Activated T-helper 17 cell treated with anti-CD3 and anti-CD28 coated beads, Interleukin-2, amount 50 U/mL, for 72 hours (primary cell): ENCODE results near the gene ASXL1. TPM values are rescaled to one million over a fixed set of nuclear protein-coding genes. Genes with fewer than 3 reads are reported as not detected.
A peak's percentile ranks its signal among the peaks of the same experiment; 100 is the strongest.
"Not testable (repeated sequence)": the region's sequence is repeated elsewhere in the genome, so short reads cannot be mapped to it uniquely, and the experiment has no call there.

Source experiments
- ATAC-seq: fragments of 150-1000 bp; cut with Tn5 transposase; replicated peaks from 2 replicates; pipeline ENCODE4 v1.10.0; 2021; ENCODE audit warnings: mild to moderate bottlenecking, moderate library complexity
- H3K27ac Mint-ChIP-seq: one replicate; pipeline ENCODE4 v1.8.0; 2022; ENCODE audit warnings: mixed read lengths
- H3K27me3 Mint-ChIP-seq: one replicate; pipeline ENCODE4 v1.8.0; 2022; ENCODE audit warnings: mixed read lengths
- H3K36me3 Mint-ChIP-seq: one replicate; pipeline ENCODE4 v1.8.0; 2022; ENCODE audit warnings: low read depth, mild to moderate bottlenecking, mixed read lengths
- H3K4me1 Mint-ChIP-seq: one replicate; pipeline ENCODE4 v1.8.0; 2022; ENCODE audit warnings: mixed read lengths
- H3K4me3 Mint-ChIP-seq: one replicate; pipeline ENCODE4 v1.8.0; 2022; ENCODE audit warnings: mild to moderate bottlenecking, mixed read lengths
- H3K9me3 Mint-ChIP-seq: one replicate; pipeline ENCODE4 v1.8.0; 2022; ENCODE audit warnings: mixed read lengths
- total RNA-seq, 2 donors: library from RNA; stranded (reverse); gene quantifications; one replicate each; pipeline ENCODE4 v1.2.3, GENCODE V29; 2022

The ASXL1 gene
- total RNA-seq, 2 donors from 2014 or later, result 164 to 232 TPM

DNA sequence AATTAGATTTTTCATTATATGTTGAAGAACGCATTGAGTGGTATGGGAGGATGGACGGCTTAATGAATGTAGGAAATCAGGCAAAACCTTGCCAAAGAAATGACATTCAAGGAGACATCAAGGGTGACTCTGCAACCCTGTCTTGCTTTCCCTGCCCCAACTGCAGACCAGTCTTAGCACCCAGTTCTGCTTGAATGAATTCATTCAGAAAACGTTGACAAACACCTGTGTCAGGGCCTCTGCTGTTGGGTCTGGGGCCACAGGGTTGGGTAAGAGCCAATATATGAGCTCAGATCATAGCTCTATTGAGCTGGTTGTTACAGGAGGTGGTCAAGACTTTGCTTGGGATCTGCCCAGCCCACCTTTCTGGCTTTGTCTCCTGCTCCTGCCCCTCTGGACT, 7.7 kb upstream of the ASXL1 start:
- Mint-ChIP-seq H3K36me3 (peaks cover 25% of the 10 kb centered on the region), H3K4me3 (no peak overlapping the region), H3K9me3 (no peaks in the 10 kb centered on the region), H3K27ac (no peak overlapping the region), H3K27me3 (no peaks in the 10 kb centered on the region), H3K4me1 (peaks cover 14% of the 10 kb centered on the region)
- ATAC-seq, result no peak

DNA sequence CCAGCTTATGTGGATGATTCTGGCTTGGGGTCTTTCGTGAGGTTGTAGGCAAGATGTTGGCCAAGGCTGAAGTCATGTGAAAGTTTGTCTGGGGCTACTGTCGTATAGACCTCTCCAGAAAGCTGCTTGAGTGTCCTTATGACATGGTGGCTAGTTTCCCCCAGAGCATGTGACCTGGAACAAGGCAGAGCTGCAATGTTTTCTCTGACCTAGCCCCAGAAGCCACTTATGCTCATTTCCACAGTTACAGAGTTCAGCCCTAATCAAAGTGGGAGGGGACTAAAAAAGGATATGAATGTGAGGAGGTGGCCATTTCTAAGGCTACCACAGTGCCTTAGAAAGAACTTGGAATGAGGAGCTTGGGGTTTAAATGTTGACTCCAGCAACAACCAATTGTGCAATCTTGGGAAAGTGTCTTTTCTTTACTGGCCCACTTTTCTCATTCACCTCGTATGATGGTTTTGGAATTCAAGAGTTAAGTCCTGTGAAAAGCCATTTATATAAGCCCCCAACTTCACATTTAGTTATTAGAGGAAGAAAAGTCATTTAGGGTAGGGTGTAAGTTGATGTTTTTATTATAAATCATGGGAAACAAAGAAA, 5.9 kb upstream of the ASXL1 start:
- no peaks in the 10 kb centered on the region for H3K9me3 Mint-ChIP-seq
- peaks cover 22% of the 10 kb centered on the region for H3K4me1 Mint-ChIP-seq
- H3K27ac Mint-ChIP-seq, result no peak overlapping the region
- H3K36me3 Mint-ChIP-seq, result peaks cover 21% of the 10 kb centered on the region
- H3K4me3 Mint-ChIP-seq, result no peak overlapping the region
- H3K27me3 Mint-ChIP-seq, result no peaks in the 10 kb centered on the region
- no peak for ATAC-seq

- H3K36me3 Mint-ChIP-seq, result peaks cover 19% of the 10 kb centered on the region
- H3K9me3 Mint-ChIP-seq, result no peaks in the 10 kb centered on the region
- H3K27me3 Mint-ChIP-seq, result no peaks in the 10 kb centered on the region
- no peak for ATAC-seq
- peak overlapping the region; percentile 95 for H3K27ac Mint-ChIP-seq
- H3K4me1 Mint-ChIP-seq, result peaks cover 26% of the 10 kb centered on the region
- peak overlapping the region; percentile 83 for H3K4me3 Mint-ChIP-seq
These were observed 4.2 kb upstream of the ASXL1 start for GRCh38 chr20:32353848-32354496.

- peak; percentile 45 for ATAC-seq
- peaks cover 19% of the 10 kb centered on the region for H3K36me3 Mint-ChIP-seq
- H3K27me3 Mint-ChIP-seq, result no peaks in the 10 kb centered on the region
- peak overlapping the region; percentile 95 for H3K27ac Mint-ChIP-seq
- H3K9me3 Mint-ChIP-seq, result no peaks in the 10 kb centered on the region
- peak overlapping the region; percentile 83 for H3K4me3 Mint-ChIP-seq
- H3K4me1 Mint-ChIP-seq, result peaks cover 26% of the 10 kb centered on the region
These were observed 3.3 kb upstream of the ASXL1 start for GRCh38 chr20:32354592-32355416.

DNA sequence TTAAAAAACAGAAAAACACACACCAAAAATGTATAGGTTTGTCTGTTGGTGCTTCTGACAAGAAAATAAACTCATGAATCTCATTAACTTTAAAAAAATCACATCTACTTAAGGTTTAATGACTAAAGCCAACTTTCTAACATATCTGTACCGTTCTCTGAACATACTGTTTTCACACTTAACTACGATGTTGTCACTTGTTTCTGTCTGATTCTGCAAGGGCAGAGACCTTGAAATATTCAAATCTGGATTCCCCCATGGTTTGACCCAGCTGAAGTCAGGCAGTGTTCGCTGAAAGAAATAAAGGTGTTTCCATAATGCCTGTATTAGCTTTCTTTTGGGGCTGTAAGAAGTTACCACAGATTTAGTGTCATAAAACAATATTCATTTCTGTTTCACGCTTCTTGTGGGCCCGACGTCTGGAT, 2.7 kb upstream of the ASXL1 start:
- Mint-ChIP-seq H3K27me3 (no peaks in the 10 kb centered on the region), H3K9me3 (no peaks in the 10 kb centered on the region), H3K4me1 (peaks cover 26% of the 10 kb centered on the region), H3K4me3 (peak overlapping the region; percentile 83), H3K36me3 (peaks cover 24% of the 10 kb centered on the region), H3K27ac (peak overlapping the region; percentile 95)
- ATAC-seq, result peak; percentile 68

DNA sequence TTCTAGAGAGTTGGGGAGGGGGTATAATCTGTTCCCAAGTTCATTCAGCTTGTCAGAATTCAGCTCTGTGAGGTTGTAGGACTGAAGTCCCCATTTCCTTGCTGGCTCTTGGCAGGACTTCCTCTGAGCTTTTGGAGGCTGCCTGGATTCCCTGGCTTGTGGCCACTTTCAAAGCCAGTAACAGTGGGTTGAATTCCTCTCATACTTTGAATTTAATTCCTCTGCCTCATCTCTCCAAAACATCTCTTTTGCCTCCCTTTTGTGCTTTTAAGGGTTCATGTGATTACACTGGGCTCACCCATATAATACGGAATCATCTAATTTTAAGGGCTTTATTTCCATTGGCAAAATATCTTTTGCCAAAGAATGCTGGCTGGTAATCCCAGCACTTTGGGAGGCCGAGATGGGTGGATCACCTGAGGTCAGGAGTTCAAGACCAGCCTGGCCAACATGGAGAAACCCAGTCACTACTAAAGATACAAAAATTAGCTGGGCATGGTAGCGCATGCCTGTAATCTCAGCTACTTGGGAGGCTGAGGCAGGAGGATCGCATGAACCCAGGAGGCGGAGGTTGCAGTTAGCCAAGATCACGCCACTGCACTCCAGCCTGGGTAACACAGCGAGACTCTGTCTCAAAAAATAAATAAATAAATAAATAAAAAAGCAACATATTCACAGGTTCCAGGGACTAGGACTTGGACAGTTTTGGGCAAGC, 2.1 kb upstream of the ASXL1 start:
- peak overlapping the region; percentile 83 for H3K4me3 Mint-ChIP-seq
- not testable (repeated sequence) for ATAC-seq, H3K27me3 Mint-ChIP-seq, H3K9me3 Mint-ChIP-seq
- H3K36me3 Mint-ChIP-seq, result peaks cover 30% of the 10 kb centered on the region
- H3K27ac Mint-ChIP-seq, result peak overlapping the region; percentile 95
- peaks cover 26% of the 10 kb centered on the region for H3K4me1 Mint-ChIP-seq

DNA sequence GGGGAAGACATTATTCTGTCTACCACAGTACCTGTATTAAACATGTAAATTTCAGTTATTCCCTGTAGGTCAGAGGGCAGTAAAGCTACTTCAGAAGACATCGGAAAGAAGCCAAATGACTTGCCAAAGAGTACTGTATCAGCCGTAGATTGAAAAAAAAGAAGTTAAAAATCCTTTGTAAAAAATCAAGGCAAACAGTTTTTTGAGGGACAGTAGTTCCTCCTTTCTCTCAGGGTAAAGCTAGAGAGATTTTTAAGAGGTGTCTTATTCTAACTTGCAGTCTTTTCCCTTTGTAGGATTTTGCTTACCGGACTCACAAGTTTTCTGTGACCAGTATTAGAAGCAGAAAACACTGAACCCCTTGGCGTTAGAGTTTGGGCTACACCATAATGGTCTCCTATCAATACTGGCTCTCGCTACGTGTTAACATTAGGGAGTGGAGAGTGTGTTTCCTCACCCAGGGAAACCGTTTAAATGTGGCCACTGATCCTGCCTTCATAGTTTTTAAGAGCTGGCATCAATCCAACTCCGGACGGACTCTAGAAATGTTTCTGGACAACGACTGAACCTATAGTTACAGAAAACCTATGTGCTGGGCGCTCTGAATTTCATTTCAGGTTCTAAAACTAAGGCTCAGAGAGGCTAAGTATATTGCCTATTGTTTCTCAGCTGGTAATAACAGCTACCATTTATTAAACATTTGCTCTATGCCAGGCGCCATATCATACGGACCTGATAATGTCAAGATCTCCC, 1.3 kb upstream of the ASXL1 start:
- no peaks in the 10 kb centered on the region for H3K27me3 Mint-ChIP-seq
- peak overlapping the region; percentile 97 for H3K27ac Mint-ChIP-seq
- no peak for ATAC-seq
- peaks cover 37% of the 10 kb centered on the region for H3K36me3 Mint-ChIP-seq
- H3K4me1 Mint-ChIP-seq, result peaks cover 26% of the 10 kb centered on the region
- peak overlapping the region; percentile 83 for H3K4me3 Mint-ChIP-seq
- H3K9me3 Mint-ChIP-seq, result no peaks in the 10 kb centered on the region

DNA sequence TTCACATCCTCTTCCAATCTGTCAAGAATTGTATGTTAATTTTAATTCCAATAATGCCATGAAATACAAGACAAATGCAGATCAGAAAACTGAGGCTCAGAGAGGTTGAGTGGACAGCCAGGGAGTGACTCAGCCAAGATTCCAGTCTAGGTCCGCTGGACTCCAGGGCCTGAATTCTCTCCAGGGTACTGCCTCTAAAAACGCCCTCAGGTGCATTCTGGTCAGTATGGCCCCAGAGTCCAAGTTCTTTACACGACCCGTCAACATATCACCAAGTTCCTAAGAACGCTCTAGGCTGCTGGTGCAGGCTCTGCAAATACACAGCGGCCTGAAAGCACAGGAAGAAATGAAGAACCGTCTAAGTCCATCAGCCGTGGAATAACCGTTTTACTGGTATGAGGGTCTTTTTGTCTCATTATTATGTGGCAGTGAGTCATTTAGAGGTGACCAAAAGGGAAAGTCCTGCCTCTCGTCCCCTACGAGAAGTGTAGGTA, 709 bp upstream of the ASXL1 start:
- Mint-ChIP-seq H3K9me3 (no peaks in the 10 kb centered on the region), H3K4me1 (peaks cover 27% of the 10 kb centered on the region), H3K27ac (peak overlapping the region; percentile 97), H3K36me3 (peaks cover 44% of the 10 kb centered on the region), H3K27me3 (no peaks in the 10 kb centered on the region), H3K4me3 (peak overlapping the region; percentile 83)
- no peak for ATAC-seq

DNA sequence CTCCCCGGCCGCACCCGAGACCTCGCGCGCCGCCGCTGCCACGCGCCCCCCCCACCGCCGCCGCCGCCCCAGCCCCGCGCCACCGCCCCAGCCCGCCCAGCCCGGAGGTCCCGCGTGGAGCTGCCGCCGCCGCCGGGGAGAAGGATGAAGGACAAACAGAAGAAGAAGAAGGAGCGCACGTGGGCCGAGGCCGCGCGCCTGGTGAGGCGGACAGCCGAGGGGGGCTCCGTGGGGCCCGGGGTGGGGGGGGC, 426 bp downstream of the ASXL1 start:
- no peaks in the 10 kb centered on the region for H3K9me3 Mint-ChIP-seq
- no peak for ATAC-seq
- peak overlapping the region; percentile 97 for H3K27ac Mint-ChIP-seq

GRCh38 chr20:32358883-32359632, 927 bp downstream of the ASXL1 start:
- Mint-ChIP-seq H3K4me1 (peaks cover 38% of the 10 kb centered on the region), H3K27ac (peak overlapping the region; percentile 99), H3K27me3 (no peaks in the 10 kb centered on the region), H3K36me3 (peaks cover 58% of the 10 kb centered on the region), H3K4me3 (peak overlapping the region; percentile 100), H3K9me3 (no peaks in the 10 kb centered on the region)
- peak; percentile 22 for ATAC-seq

More for the DNA sequence above, 426 bp downstream of the ASXL1 start:
- peak overlapping the region; percentile 100 for H3K4me3 Mint-ChIP-seq
- H3K4me1 Mint-ChIP-seq, result peaks cover 35% of the 10 kb centered on the region
- H3K36me3 Mint-ChIP-seq, result peaks cover 55% of the 10 kb centered on the region
- H3K27me3 Mint-ChIP-seq, result no peaks in the 10 kb centered on the region

GRCh38 chr20:32359633-32360332, 1.7 kb downstream of the ASXL1 start:
- no peak for ATAC-seq
- H3K27me3 Mint-ChIP-seq, result no peaks in the 10 kb centered on the region
- peak overlapping the region; percentile 100 for H3K4me3 Mint-ChIP-seq
- peak overlapping the region; percentile 99 for H3K27ac Mint-ChIP-seq
- H3K4me1 Mint-ChIP-seq, result peaks cover 35% of the 10 kb centered on the region
- H3K36me3 Mint-ChIP-seq, result peaks cover 61% of the 10 kb centered on the region
- no peaks in the 10 kb centered on the region for H3K9me3 Mint-ChIP-seq

- H3K27me3 Mint-ChIP-seq, result no peaks in the 10 kb centered on the region
- H3K27ac Mint-ChIP-seq, result peak overlapping the region; percentile 99
- H3K36me3 Mint-ChIP-seq, result peaks cover 66% of the 10 kb centered on the region
- H3K9me3 Mint-ChIP-seq, result no peaks in the 10 kb centered on the region
- peaks cover 35% of the 10 kb centered on the region for H3K4me1 Mint-ChIP-seq
- peak overlapping the region; percentile 100 for H3K4me3 Mint-ChIP-seq
- no peak for ATAC-seq
These were observed 2.2 kb downstream of the ASXL1 start for GRCh38 chr20:32360333-32360634.

DNA sequence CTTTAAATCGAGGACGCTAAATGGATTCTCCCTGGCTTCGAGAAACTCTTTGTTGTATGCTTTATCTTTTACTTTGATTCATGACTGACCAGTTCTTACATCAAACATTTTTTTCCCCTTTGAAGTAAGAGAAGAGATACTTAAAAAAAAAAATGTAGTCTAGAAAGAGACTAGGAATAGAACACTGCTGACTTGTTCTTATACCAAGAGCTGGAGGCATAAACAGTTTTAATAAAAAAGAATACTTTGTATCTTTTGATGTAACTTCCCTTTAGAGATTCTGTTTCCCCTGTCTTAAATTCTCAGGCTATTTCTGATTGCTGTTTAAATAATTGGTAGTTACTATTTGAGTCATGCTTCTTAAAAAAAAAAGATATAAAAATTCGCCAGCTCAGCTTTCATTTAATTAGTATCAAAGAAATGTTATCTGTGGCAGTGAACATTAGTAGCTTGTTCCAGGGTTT, 4.8 kb downstream of the ASXL1 start:
- no peaks in the 10 kb centered on the region for H3K27me3 Mint-ChIP-seq
- H3K36me3 Mint-ChIP-seq, result peaks cover 84% of the 10 kb centered on the region
- no peak for ATAC-seq
- H3K4me3 Mint-ChIP-seq, result peak overlapping the region; percentile 100
- no peaks in the 10 kb centered on the region for H3K9me3 Mint-ChIP-seq
- H3K4me1 Mint-ChIP-seq, result peaks cover 43% of the 10 kb centered on the region
- peak overlapping the region; percentile 99 for H3K27ac Mint-ChIP-seq
